ENCODE data around the gene TP53TG3F.
"Not testable (repeated sequence)": the region's sequence is repeated elsewhere in the genome, so short reads cannot be mapped to it uniquely, and the experiment has no call there.

Gene TP53TG3F

GRCh38 chr16:33459312-33459711, at the start of gene TP53TG3F:
Gene TP53TG3F (plus strand): TSS chr16:33459612. CDS start chr16:33459680, 68 bp downstream.
- DNase-seq: not testable (repeated sequence)

GRCh38 chr16:33491611-33492010, 32.2 kb downstream of the TP53TG3F start:
- DNase-seq: not testable (repeated sequence)

- DNase-seq: not testable (repeated sequence)
Measured at GRCh38 chr16:33507231-33507630, 47.8 kb downstream of the TP53TG3F start.

- DNase-seq: not testable (repeated sequence)
Measured at GRCh38 chr16:33509070-33509469, 49.7 kb downstream of the TP53TG3F start.

- DNase-seq: not testable (repeated sequence)
Measured at GRCh38 chr16:33509906-33510305, 50.5 kb downstream of the TP53TG3F start.

Data from right hindlimb (tissue), 1 donor.